ENCODE results near the gene DOCK9. TPM values are rescaled to one million over a fixed set of nuclear protein-coding genes. Genes with fewer than 3 reads are reported as not detected.
A peak's percentile ranks its signal among the peaks of the same experiment; 100 is the strongest.
"Not testable (repeated sequence)": the region's sequence is repeated elsewhere in the genome, so short reads cannot be mapped to it uniquely, and the experiment has no call there.

The DOCK9 gene
- total and polyA plus RNA-seq, 4 donors = 48.8 to 193 (median 133) TPM

GRCh38 chr13:98761126-98761985 is 216.5 kb downstream of the DOCK9 start:
- H3K9ac ChIP-seq (ENCODE audit: insufficient read depth in 1 of 2, low read length in 2 of 2) = peak overlapping the region in 1 of 2 donors; percentile 58
- no peak for TF ChIP-seq CTCF (IDR thresholded peaks at IDR 0.05; ENCODE audit: control extremely low read depth, extremely low read depth)
- H3K36me3 ChIP-seq (ENCODE audit: control insufficient read depth in 4 of 4, insufficient read depth in 4 of 4, low read length in 4 of 4) = no peaks in the 10 kb centered on the region
- no peaks in the 10 kb centered on the region for H3K27me3 ChIP-seq (ENCODE audit: control insufficient read depth in 3 of 3, insufficient read depth in 3 of 3, low read length in 2 of 3)
- peaks cover 0 to 5% (median 4%) of the 10 kb centered on the region in 5 donors for H3K4me1 ChIP-seq (ENCODE audit: control insufficient read depth in 5 of 5, insufficient read depth in 5 of 5, low read length in 5 of 5)
- no peak overlapping the region for H3K4me3 ChIP-seq
- no peak overlapping the region for H3K27ac ChIP-seq (ENCODE audit: low read depth in 1 of 2, low read length in 1 of 2)
- 64 to 70% methylated on average over 15 of the region's 15 CpGs for WGBS, 2 donors
- peak; percentile 66 for ATAC-seq (ENCODE audit: insufficient read depth, low FRiP score)
- H3K9me3 ChIP-seq (ENCODE audit: control insufficient read depth in 4 of 4, insufficient read depth in 3 of 4, low read length in 3 of 4) = peaks cover 0 to 4% (median under 1%) of the 10 kb centered on the region in 4 donors
- peak; percentile 53 to 80 (median 77) for DNase-seq

- H3K27ac ChIP-seq (ENCODE audit: low read depth in 1 of 2, low read length in 1 of 2) = no peak overlapping the region
- peaks cover 0 to 11% (median 2%) of the 10 kb centered on the region in 4 donors for H3K9me3 ChIP-seq (ENCODE audit: control insufficient read depth in 4 of 4, insufficient read depth in 3 of 4, low read length in 3 of 4)
- H3K4me3 ChIP-seq = no peak overlapping the region
- no peak for TF ChIP-seq CTCF (IDR thresholded peaks at IDR 0.05; ENCODE audit: control extremely low read depth, extremely low read depth)
- WGBS, 2 donors = 85 to 86% methylated on average over 9 of the region's 9 CpGs
- H3K9ac ChIP-seq (ENCODE audit: insufficient read depth in 1 of 2, low read length in 2 of 2) = no peak overlapping the region
- ATAC-seq (ENCODE audit: insufficient read depth, low FRiP score) (no peak), DNase-seq (no peak)
- H3K4me1 ChIP-seq (ENCODE audit: control insufficient read depth in 5 of 5, insufficient read depth in 5 of 5, low read length in 5 of 5) = peaks cover 0 to 13% (median 0%) of the 10 kb centered on the region in 5 donors
- H3K27me3 ChIP-seq (ENCODE audit: control insufficient read depth in 3 of 3, insufficient read depth in 3 of 3, low read length in 2 of 3) = peaks cover 0 to 20% (median 19%) of the 10 kb centered on the region in 3 donors
- H3K36me3 ChIP-seq (ENCODE audit: control insufficient read depth in 4 of 4, insufficient read depth in 4 of 4, low read length in 4 of 4) = no peaks in the 10 kb centered on the region
Observed at GRCh38 chr13:98755729-98756128, 222.1 kb downstream of the DOCK9 start.

- Histone ChIP-seq H3K36me3 (ENCODE audit: control insufficient read depth in 4 of 4, insufficient read depth in 4 of 4, low read length in 4 of 4) (no peaks in the 10 kb centered on the region), H3K27me3 (ENCODE audit: control insufficient read depth in 3 of 3, insufficient read depth in 3 of 3, low read length in 2 of 3) (peaks cover 0 to 26% (median 22%) of the 10 kb centered on the region in 3 donors), H3K27ac (ENCODE audit: low read depth in 1 of 2, low read length in 1 of 2) (no peak overlapping the region), H3K4me1 (ENCODE audit: control insufficient read depth in 5 of 5, insufficient read depth in 5 of 5, low read length in 5 of 5) (peaks cover 0 to 13% (median 0%) of the 10 kb centered on the region in 5 donors), H3K9me3 (ENCODE audit: control insufficient read depth in 4 of 4, insufficient read depth in 3 of 4, low read length in 3 of 4) (peaks cover 0 to 9% (median 1%) of the 10 kb centered on the region in 4 donors), H3K9ac (ENCODE audit: insufficient read depth in 1 of 2, low read length in 2 of 2) (no peak overlapping the region), H3K4me3 (no peak overlapping the region)
- no peak for TF ChIP-seq CTCF (IDR thresholded peaks at IDR 0.05; ENCODE audit: control extremely low read depth, extremely low read depth)
- WGBS, 2 donors = 83 to 87% methylated on average over 2 of the region's 2 CpGs
- DNase-seq = no peak
- no peak for ATAC-seq (ENCODE audit: insufficient read depth, low FRiP score)
Observed at GRCh38 chr13:98755116-98755515, 222.7 kb downstream of the DOCK9 start.

- H3K9ac ChIP-seq (ENCODE audit: insufficient read depth in 1 of 2, low read length in 2 of 2); H3K36me3 ChIP-seq (ENCODE audit: control insufficient read depth in 4 of 4, insufficient read depth in 4 of 4, low read length in 4 of 4); H3K9me3 ChIP-seq (ENCODE audit: control insufficient read depth in 4 of 4, insufficient read depth in 3 of 4, low read length in 3 of 4); DNase-seq; ATAC-seq (ENCODE audit: insufficient read depth, low FRiP score); H3K4me3 ChIP-seq; H3K27ac ChIP-seq (ENCODE audit: low read depth in 1 of 2, low read length in 1 of 2): not testable (repeated sequence)
- peaks cover 0 to 13% (median 0%) of the 10 kb centered on the region in 5 donors for H3K4me1 ChIP-seq (ENCODE audit: control insufficient read depth in 5 of 5, insufficient read depth in 5 of 5, low read length in 5 of 5)
- H3K27me3 ChIP-seq (ENCODE audit: control insufficient read depth in 3 of 3, insufficient read depth in 3 of 3, low read length in 2 of 3) = peaks cover 0 to 26% (median 22%) of the 10 kb centered on the region in 3 donors
- WGBS, 2 donors = 93 to 95% methylated on average over 4 of the region's 4 CpGs
Observed at GRCh38 chr13:98754468-98754867, 223.4 kb downstream of the DOCK9 start.

Measured in lung (tissue), 12 donors.